Activated CD4-positive, alpha-beta T cell treated with anti-CD3 and anti-CD28 coated beads, Interleukin-2, amount 50 U/mL, for 16 hours (primary cell): ENCODE results near the gene CDKN2D.
"Not testable (repeated sequence)": the region's sequence is repeated elsewhere in the genome, so short reads cannot be mapped to it uniquely, and the experiment has no call there.

Source experiments
- DNase-seq: peaks from one replicate; pipeline ENCODE4 v3.0.0-alpha.2; 2020

Gene CDKN2D

DNA sequence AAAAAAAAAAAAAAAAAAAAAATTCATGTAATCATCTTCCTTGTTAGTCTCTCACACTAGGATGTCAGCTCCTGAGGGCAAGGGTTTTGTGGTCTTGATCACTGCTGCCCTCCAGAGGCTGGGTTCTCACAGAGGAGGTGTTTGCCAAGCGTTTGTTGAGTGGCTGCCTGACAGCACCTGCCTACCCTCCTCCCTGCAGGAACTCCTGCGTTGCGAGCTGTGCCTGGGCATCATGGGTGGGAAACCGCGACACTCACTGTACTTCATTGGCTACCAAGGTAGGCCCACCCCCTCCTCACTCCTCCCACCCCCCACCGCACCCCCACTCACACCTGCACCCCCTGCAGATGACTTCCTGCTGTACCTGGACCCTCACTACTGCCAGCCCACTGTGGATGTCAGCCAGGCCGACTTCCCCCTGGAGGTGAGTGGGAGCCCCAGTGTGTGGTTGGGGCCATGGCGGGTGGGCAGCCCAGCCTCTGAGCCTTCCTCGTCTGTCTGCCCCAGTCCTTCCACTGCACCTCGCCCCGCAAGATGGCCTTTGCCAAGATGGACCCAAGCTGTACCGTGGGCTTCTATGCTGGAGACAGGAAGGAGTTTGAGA is 17.0 kb downstream of the CDKN2D start:
- DNase-seq, result peak; percentile 57

DNA sequence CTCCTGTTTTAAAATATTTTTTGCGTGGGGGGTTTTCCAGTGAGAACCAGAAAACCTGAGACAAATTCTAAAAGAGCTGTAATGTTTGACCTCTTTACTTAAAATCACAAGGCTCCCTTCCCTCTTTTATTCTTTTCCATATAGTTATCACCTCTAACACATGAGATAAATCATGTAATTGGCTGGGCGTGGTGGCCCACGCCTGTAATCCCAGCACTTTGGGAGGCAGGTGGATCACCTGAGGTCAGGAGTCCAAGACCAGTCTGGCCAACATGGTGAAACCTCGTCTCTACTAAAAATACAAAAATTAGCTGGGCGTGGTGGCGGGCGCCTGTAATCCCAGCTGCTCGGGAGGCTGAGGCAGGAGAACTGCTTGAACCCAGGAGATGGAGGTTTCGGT is 17.8 kb downstream of the CDKN2D start:
- DNase-seq, result not testable (repeated sequence)

DNA sequence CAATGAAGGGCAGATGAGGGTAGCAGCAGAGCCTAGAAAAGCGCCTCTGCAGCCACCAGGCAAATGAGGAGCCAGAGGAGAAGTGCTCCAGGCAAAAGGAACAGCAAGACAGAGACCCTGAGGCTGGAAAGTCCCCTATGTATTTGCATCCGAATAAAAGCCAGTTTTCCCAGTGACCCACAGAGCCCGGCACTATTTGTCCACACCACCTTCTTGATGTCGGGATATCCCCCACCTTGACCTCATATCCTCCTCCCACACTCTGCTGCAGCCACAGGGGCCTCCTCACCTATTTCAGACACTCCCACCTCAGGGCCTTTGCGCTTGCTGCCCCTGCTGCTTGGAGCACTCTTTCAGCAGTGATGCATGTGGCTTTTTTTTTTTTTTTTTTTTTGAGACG is 18.4 kb downstream of the CDKN2D start:
- no peak for DNase-seq

DNA sequence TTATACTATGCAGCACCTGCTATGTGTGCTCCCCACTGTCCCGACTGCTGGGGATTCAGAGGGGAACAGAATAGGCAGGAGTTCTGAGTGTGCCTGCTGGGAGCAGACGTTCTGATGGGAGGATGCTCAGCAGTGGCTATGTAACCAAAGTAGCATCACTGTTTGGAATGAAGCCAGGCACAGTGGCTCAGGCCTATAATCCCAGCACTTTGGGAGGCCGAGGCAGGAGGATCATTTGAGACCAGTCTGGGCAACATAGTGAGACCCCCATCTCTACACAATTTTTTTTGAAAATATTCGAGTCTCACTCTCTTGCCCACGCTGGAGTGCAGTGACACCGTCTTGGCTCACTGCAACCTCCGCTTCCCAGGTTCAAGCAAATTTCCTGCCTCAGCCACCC is 19.0 kb downstream of the CDKN2D start:
- DNase-seq, result no peak

DNA sequence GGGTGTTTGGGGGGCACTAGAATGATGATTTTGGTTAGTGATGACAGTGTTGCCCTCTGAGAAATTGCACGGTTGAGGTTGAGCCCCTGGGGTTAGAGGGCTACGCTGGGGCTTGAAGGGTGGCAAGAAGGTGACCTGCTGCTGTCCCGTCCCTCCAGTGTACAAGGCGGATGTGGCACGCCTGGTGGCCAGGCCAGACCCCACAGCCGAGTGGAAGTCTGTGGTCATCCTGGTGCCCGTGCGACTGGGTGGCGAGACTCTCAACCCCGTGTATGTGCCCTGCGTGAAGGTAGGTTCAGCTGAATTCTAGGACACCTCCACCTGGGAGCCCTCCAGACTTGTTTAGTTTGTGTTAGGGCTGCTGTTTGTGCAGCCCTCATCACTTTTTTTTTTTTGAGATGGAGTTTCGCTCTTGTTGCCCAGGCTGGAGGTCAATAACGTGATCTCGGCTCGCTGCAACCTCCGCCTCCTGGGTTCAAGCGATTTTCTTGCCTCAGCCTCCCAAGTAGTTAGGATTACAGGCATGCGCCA is 20.0 kb downstream of the CDKN2D start:
- DNase-seq, result no peak

DNA sequence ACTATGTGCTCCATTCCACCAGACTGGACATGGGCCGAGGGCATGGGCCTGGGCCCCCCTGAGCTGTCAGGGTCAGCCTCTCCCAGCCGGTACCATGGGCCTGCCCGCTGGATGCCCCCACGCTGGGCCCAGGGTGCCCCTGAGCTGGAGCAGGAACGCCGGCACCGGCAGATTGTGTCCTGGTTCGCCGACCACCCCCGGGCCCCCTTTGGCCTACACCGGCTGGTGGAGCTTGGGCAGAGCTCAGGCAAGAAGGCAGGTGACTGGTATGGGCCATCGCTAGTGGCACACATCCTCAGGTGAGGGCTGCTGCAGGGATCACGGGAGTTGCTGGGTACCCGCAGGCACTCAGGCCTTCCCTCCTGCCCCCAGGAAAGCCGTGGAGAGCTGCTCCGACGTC is 22.0 kb downstream of the CDKN2D start:
- DNase-seq, result no peak

DNA sequence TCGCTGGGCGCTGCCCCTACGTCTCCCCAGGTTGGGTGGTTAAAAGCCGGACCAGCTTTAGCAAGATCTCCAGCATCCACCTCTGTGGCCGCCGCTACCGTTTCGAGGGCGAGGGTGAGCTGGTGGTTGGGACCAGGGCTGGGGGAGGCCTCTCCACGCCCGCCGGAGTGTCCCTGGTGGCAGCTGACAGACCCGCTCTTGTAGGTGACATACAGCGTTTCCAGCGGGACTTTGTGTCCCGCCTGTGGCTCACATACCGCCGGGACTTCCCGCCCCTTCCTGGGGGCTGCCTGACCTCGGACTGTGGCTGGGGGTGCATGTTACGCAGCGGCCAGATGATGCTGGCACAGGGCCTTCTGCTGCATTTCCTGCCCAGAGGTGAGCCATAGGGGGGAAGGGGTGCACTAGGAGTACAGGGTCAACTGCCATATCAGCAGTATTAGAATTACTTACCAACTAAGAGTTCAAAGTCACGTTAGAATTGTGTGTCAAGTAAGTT is 24.0 kb downstream of the CDKN2D start:
- no peak for DNase-seq

DNA sequence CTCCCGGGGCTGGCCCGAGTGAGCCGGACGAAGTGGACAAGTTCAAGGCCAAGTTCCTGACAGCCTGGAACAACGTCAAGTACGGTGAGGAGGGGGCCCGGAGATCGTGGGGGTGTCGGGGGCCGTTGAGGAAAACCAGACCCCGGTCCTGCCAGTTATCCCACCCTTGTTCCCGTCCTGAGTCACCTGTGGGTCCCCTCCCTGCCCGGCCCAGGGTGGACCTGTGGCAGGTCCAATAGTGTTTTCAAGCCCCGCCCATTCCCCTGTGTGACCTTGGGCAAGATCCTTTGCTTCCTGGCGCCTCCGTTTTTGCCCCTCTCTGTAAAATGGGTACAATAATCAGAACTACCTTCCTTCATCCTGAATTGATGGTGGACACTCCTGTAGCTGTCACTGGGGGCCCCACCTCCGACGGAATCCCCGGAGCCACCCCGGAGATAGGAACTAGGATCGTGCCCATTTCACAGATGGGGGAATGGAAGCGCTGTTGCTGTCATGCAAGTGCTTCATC is 24.5 kb downstream of the CDKN2D start:
- DNase-seq, result no peak

DNA sequence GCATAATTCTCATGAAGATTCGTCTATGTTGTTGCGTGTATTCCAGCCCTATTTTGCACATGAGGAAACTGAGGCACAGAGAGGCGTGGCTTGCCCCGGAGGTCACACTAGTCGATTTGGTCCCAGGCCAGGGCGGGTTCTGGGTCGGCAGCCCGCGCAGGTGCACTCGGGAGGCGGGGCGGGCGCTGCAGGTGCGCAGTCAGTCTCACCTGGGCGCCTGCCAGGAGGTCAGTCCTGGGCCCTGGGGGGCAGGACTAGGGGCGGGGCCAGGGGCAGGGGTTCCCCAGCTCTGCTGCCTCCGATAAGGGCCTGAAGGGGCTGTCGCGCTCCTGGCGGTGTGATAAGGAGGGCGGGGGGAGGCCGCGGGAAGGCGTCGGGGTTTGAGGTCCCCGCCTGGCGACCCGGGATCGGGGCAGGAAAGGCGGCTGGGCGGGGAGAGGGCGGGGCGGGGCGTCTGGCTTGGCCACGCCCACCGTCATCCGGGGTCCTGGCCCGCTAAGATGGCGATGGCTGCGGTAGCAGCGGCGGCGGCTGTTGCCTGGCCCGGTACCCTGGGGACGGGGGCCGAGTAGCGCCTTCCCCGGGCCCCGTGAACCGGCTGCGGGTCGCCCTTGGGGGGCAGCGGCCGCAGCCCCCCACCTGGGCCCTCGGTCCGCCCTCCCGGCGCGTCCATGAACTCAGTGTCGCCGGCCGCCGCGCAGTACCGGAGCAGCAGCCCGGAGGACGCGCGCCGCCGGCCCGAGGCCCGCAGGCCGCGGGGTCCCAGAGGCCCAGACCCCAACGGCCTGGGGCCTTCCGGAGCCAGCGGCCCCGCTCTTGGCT is 25.1 kb downstream of the CDKN2D start, which contains the start of gene ATG4D:
Gene ATG4D, plus strand, starts transcription at position 485 of the 822 bp plus-strand sequence. Its CDS starts 187 bp downstream, at position 672.
- DNase-seq, result peak; percentile 71

DNA sequence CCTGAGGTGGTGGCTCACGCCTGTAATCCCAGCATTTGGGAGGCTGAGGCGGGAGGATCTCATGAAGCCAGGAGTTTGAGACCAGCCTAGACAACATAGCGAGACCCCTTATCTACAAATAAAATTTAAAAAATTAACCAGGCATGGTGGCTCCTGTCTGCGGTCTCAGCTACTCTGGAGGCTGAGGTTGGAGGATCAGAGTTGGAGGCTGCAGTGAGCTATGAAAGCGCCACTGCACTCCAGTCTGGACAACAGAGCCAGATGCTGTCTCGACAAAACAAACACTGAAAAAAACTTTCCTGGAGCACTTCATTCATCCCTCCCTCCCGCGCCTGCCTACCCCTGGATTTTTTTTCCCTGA is 25.7 kb downstream of the CDKN2D start:
- no peak for DNase-seq

DNA sequence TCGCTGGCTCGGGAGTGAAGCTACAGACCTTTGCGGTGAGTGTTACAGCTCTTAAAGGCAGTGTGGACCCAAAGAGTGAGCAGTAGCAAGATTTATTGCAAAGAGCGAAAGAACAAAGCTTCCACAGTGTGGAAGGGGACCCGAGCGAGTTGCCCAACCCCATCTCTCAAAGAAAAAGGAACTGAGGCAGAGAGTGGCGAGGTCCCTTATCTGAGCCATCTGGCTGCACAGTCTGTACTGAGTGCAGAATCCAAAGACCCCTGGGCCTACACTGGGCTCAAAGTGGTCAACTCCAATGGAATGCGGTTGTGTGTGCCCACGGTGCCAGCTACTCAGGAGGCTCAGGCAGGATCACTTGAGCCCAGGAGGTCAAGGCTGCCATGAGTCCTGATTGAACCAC is 29.8 kb downstream of the CDKN2D start:
- not testable (repeated sequence) for DNase-seq

DNA sequence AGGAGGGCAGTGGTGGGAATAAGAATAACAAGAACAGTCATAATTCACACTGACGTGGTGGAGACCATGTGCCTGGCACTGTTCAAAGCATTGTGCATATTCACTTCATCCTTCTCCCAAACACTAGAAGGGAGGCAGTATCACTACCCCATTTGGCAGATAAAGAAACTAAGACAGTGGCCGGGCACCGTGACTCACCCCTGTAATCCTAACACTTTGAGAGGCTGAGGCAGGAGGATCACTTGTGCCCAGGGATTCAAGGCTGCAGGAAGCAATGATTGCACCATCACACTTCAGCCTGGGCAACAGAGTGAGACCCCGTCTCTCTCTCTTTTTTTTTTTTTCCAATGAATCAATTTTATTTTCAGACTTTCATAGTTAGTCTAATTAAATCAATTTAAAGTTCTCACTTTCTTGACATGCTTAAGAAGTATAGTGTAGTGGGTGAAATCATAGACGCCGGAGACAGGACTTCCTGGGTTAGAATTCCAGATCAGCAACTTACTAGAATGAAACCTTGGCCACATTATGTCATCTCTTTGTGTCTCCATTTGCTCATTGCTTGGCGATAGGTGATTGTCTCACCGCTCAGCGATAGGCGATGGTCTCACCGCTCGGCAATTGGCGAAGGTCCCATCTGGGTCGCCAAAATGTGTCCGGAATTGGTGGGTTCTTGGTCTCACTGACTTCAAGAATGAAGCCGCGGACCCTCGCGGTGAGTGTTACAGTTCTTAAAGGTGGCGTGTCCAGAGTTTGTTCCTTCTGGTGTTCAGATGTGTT is 30.4 kb downstream of the CDKN2D start:
- DNase-seq, result no peak

DNA sequence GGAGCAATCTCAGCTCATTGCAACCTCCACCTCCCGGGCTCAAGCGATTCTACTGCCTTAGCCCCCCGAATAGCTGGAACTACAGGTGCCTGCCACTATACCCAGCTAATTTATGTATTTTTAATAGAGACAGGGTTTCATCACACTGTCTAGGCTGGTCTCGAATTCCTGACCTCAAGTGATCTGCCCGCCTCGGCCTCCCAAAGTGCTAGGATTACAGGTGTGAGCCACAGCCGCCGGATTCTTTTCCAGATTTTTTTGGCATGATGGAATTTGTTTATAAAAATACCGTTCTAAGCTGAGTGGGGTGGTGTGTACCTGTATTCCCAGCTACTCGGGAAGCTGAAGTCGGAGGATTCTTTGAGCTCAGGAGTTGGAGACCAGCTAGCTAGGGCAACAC is 31.1 kb downstream of the CDKN2D start:
- no peak for DNase-seq

DNA sequence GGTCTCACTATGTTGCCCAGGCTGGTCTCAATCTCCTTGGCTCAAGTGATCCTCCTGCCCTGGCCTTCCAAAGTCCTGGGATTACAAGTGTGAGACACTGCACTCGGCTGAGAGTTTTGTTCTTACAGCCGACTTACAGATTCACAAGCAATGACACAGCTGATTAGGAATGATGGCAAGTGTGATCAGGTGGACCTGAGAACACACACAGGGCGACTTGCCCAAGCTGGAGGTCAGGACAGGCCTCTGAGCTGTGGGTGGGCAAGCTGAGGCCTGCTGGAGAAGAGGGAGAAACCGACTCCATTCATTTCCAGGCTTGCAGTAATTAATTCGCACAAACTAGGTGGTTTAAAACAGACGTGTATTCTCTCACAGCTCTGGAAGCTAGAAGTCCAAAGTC is 33.2 kb downstream of the CDKN2D start:
- DNase-seq, result no peak

DNA sequence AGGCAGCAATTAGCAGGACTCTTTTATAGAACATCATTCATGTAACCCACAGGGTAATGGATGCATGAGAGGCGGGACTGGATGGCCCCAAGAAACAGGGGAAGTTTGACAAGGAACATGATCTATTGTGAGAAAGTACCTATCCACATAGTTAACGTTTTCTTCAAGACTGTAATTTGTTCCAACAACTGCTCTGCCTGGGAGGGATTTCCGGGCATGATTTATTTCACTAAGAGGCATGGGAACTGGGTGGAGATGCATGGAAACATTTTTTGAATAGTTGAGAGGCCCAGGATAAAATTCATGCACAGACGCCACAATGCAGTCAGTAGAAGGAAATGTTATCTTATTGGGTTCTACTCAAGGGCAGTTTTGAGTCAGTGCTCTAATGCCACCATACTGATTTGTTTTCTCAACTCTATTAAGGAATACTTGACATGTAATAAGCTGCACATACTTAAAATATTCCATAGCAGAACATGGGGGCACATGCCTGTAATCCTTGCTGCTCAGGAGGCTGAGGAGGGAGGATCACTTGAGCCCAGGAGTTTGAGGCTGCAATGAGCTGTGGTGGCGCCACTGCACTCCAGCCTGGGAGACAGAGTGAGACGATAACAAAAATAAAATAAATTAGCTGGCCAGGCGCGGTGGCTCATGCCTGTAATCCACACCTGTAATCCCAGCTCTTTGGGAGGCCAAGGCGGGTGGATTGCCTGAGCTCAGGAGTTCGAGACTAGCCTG is 35.0 kb downstream of the CDKN2D start:
- no peak for DNase-seq

DNA sequence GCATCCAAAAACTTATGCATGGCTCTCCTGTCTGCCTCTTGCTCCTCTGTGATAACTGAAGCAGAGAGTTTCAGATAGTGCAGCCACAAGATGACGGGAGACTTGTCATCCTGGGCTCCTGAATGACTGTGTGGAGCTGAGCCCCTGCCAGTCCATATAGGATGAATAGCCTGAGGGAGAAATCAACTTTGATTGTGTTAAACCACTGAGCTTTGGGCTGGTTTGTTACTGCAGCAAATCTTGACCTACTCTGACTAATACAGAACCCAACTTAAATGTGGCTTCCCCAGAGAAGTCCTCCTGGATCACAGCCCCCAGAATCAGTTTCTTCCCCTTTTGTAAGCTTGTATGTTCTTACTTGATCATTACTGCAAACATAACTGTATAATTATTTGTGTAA is 36.3 kb downstream of the CDKN2D start:
- no peak for DNase-seq

DNA sequence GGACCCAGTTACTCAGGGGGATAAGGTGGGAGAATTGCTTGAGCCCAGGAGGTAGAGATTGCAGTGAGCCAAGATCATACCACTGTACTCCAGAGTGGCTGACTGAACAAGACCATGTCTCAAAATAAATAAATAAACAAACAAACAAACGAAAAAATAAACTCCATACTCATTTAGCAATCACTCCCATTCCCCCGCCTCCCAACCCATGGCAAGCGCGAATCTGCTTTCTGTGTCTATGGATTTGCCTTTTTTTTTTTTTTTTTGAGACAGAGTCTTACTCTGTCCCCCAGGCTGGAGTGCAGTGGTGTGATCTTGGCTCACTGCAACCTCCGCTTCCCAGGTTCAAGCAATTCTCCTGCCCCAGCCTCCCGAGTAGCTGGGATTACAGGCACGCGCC is 41.9 kb downstream of the CDKN2D start:
- not testable (repeated sequence) for DNase-seq

DNA sequence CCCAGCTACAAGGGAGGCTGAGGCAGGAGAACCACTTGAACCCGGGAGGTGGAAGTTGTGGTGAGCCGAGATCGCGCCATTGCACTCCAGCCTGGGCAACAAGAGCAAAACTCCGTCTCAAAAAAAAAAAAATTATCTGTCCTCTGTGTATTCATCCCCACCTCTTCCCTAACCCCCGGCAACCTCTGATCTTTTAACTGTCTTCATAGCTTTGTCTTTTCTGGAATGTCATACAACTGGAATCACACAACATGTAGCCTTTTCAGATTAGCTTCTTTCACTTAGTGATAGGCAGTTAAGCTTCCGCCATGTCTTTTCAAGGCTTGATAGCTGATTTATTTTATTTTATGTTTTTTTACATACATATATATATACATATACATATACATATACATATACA is 43.1 kb downstream of the CDKN2D start:
- no peak for DNase-seq

DNA sequence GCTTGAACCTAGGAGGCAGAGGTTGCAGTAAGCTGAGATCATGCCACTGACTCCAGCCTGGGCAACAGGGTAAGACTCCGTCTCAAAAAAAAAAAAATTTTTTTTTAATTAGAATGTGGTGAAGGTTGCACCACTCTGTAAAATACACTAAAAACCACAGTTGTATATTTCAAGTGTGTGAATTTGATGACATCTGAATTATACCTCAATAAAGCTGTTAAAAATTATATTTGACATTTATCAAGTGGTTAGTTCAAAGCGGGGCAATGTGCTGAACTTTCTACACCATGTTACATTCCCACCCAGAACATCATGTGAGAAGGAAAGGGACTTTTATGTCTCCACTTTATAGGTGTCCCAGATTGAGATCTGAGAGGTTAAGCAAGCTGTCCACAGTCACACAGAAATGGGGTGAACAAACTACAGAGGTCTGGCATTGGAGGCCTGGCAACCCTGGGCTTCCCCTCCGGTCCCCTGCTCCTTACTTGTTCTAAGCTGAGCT is 45.6 kb downstream of the CDKN2D start:
- DNase-seq, result no peak

DNA sequence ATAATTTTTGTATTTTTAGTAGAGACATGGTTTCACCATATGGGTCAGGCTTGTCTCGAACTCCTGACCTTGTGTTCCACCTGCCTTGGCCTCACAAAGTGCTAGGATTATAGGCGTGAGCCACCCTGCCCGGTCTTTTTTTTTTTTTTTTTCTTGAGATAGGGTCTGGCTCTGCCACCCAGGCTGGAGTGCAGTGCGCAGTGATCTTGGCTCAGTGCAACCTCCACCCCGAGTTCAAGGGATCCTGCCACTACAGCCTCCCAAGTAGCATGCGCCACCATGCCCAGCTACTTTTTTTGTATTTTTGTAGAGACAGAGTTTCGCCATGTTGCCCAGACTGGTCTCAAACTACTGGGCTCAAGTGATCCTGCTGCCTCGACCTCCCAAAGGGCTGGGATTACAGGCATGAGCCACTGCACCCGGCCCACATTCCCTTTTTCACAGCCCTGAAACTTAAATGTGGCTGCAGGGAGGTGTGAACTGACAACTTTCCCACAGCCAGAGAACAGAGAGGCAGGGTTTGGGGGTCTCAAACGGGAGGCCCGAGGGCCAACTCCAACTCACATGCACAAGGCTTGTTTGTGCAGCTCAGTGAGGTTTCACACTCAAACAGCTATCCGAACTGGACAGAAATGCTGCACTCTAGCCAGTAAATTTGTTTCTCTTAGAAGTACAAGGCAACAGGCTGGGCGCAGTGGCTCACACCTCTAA is 47.2 kb downstream of the CDKN2D start:
- DNase-seq, result no peak

DNA sequence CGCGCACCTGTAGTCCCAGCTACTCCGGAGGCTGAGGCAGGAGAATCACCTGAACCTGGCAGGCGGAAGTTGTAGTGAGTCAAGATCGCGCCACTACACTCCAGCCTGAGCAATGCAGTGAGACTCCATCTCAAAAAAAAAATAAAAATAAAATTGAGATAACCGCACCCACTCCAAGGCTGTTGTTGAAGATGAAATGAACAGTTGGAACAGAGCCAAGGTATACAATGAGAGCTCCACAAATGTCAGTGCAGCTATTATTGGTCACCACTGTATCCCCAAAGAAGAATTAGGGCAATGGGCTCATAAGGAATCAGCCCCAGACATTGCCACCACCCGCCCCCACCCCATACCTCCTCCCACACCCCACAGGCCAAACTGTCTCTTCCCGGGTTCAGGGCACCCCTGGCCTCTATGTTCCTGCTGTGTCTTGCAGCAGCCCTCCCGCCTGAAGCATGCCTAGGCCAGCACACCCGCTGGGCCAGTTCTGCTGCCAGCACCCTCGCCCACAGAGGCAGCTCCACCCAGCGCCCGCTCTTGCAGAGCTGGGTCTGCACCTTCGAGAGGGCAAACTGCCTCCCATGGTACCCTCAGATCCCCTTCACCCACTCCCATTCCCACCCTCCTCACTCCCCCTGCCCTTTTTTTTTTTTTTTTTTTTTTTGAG is 48.0 kb downstream of the CDKN2D start:
- DNase-seq, result no peak
